Measurements from ENCODE around the gene CENPU. TPM values are rescaled to one million over a fixed set of nuclear protein-coding genes. Genes with fewer than 3 reads are reported as not detected.
"Not testable (repeated sequence)": the region's sequence is repeated elsewhere in the genome, so short reads cannot be mapped to it uniquely, and the experiment has no call there.

CENPU gene
- total RNA-seq, 1 donor = 4.6 TPM

DNA sequence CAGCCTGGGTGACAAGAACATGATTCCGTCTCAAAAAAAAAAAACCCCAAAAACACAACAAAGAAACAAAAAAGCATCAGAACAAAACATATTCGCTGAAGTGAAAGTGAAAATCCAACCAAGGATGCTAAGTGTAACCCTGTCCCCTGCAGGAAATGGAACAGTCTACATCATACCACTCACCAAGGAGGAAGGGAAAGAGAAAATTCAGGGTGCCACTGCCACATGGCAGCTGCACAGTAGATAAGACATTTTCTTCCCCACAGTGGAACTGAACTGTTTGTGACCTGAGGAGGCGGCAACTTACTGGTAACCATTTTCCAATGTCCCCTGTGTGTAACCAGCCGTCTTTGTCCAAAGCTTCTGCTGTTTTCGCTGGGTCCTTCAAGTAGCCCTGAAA, 28.2 kb upstream of the CENPU start:
- Histone ChIP-seq H3K4me1 (ENCODE audit: insufficient read depth, low read length) (peaks cover 10% of the 10 kb centered on the region), H3K4me3 (ENCODE audit: low read length) (no peak overlapping the region), H3K9me3 (ENCODE audit: low read depth, low read length) (no peaks in the 10 kb centered on the region), H3K27me3 (ENCODE audit: insufficient read depth, low read length) (no peaks in the 10 kb centered on the region)

DNA sequence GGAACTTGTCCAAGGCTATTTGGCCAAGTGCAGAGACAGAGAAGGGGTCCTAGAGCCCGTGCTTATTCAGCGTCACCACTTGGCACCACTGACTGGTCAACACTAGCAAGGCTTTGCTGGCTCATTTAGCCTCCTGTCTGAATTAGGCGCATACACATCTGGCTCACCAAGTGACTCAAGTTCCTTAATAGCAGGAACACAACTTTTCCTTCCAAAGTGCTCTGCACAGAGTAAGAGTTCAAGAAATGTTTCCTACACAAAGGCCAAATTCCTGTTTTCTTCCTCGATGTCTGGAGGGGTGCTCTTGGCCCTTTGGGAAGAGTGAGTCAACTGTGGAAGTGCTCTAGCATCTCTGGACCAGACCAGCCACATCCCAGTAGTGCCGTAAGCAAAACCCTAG, 26.8 kb upstream of the CENPU start:
- Histone ChIP-seq H3K9me3 (ENCODE audit: low read depth, low read length) (no peaks in the 10 kb centered on the region), H3K27me3 (ENCODE audit: insufficient read depth, low read length) (no peaks in the 10 kb centered on the region), H3K4me3 (ENCODE audit: low read length) (no peak overlapping the region), H3K4me1 (ENCODE audit: insufficient read depth, low read length) (peaks cover 10% of the 10 kb centered on the region)

DNA sequence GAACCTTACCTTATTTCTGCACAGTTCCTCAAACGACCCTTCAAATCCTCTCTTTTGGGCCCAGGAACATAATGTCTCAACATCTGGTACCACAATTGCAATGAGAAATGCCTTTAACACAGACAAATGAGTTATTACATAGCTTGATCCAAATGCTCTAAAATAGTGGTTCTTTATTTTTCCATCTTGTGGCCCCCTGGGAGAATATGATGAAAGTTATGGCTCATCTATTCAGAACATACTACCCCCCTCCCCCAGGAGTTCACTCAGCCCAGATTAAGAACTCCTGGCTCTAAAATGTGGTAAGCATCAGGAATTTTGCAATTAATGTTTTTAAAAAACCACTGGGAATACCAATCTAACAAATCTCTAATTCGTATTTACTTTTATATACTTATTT, 23.9 kb upstream of the CENPU start:
- Histone ChIP-seq H3K4me1 (ENCODE audit: insufficient read depth, low read length) (peaks cover 9% of the 10 kb centered on the region), H3K9me3 (ENCODE audit: low read depth, low read length) (no peaks in the 10 kb centered on the region), H3K27me3 (ENCODE audit: insufficient read depth, low read length) (no peaks in the 10 kb centered on the region), H3K4me3 (ENCODE audit: low read length) (no peak overlapping the region)

DNA sequence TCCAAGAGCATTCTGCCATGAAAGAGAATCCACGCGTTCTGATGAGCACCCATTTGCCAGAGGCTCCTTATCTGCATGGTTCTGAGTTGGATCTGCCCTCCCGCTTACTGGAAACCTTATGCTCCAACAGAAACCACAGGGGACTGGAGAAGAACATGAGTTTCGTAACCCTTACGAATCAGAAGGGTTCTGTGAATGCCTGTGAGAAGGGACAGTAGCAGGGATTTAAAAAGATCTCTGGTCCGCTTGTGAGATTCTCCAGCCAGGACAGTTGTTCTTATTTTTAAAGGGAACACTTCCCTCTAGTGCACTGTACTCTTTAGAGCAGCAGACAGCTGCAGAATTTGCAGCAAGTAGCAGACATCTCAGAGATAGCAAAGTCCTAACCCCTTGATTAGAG, 22.5 kb upstream of the CENPU start:
- H3K27me3 ChIP-seq (ENCODE audit: insufficient read depth, low read length) = no peaks in the 10 kb centered on the region
- H3K4me1 ChIP-seq (ENCODE audit: insufficient read depth, low read length) = no peaks in the 10 kb centered on the region
- no peaks in the 10 kb centered on the region for H3K9me3 ChIP-seq (ENCODE audit: low read depth, low read length)
- no peak overlapping the region for H3K4me3 ChIP-seq (ENCODE audit: low read length)

DNA sequence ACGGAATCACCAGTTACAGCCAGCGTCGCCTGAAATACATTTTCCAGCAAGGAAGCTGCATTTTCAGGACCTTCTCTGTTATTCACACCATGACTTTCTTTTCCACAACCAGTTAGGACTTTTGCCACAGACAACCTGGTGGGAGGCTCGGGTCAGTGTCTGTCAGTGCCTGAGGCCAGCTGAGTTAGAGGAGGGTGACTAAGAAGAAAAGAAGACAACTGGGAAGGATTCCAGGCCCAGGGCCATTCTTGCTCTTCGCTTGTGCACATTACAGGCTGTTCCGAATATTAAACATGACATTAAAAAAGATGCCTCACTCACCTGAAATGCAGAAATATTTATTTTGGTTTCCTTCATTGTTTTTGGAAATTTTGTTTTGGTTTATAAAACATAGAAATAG, 21.4 kb upstream of the CENPU start:
- Histone ChIP-seq H3K4me3 (ENCODE audit: low read length) (no peak overlapping the region), H3K9me3 (ENCODE audit: low read depth, low read length) (no peaks in the 10 kb centered on the region), H3K4me1 (ENCODE audit: insufficient read depth, low read length) (no peaks in the 10 kb centered on the region)

DNA sequence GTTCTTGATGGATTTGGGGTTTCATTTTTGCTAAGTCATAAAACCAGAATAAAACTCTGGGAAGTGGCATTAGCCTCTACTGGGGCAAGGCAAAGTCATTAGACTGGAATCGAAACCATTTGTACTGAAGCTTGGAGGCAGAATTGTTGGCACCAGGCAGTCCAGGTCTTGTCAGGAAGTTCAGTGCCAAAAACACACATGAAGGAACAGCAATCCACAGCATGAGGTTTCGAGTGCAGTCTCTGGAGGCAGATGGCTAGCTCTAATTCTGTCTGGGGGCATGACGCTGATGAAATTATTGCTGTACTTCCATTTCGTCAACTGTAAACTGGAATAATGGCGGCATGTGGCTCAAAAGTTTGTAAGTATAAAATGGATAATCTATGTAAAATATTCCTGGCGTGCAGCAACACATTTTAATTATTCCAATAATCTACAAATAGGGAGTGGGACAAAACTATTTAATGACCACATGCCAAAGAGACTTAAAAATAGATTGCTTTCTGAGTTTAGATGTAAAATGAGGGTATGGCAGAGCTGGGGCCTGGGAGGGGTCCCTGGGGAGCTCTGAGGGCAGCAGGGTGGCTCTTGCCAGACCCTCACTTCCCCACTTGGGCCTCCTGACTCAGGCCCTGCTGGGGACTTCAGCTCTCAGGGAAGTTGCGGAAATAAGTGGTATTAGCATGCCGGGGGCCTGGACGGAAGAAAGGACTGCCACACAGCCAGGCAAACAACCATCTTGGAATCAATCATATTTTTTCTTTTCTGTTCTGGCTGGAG, 18.8 kb upstream of the CENPU start:
- Histone ChIP-seq H3K27me3 (ENCODE audit: insufficient read depth, low read length) (no peaks in the 10 kb centered on the region), H3K9me3 (ENCODE audit: low read depth, low read length) (no peaks in the 10 kb centered on the region), H3K4me3 (ENCODE audit: low read length) (no peak overlapping the region), H3K4me1 (ENCODE audit: insufficient read depth, low read length) (peaks cover 9% of the 10 kb centered on the region)

More for the DNA sequence above, 21.4 kb upstream of the CENPU start:
- H3K27me3 ChIP-seq (ENCODE audit: insufficient read depth, low read length) = no peaks in the 10 kb centered on the region

DNA sequence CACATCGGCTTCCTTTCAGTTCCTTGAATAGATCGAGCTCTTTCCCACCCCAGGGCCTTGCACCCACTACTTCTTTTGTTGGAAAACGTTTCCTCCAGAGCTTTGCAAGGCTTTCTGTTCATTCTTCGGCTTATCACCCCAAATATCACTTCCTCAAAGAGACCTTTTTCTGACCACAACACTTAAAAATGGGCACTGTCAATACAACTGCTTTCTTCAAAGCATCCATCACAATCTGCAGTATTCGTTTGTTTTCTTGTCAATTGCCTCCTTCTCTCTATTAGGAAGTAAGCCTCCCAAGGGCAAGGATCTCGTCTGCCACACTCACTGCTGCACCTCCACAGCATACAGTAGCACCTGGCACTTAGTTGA, 17.7 kb upstream of the CENPU start:
- H3K9me3 ChIP-seq (ENCODE audit: low read depth, low read length) = no peaks in the 10 kb centered on the region
- H3K4me3 ChIP-seq (ENCODE audit: low read length) = no peak overlapping the region
- no peaks in the 10 kb centered on the region for H3K27me3 ChIP-seq (ENCODE audit: insufficient read depth, low read length)
- peaks cover 20% of the 10 kb centered on the region for H3K4me1 ChIP-seq (ENCODE audit: insufficient read depth, low read length)

DNA sequence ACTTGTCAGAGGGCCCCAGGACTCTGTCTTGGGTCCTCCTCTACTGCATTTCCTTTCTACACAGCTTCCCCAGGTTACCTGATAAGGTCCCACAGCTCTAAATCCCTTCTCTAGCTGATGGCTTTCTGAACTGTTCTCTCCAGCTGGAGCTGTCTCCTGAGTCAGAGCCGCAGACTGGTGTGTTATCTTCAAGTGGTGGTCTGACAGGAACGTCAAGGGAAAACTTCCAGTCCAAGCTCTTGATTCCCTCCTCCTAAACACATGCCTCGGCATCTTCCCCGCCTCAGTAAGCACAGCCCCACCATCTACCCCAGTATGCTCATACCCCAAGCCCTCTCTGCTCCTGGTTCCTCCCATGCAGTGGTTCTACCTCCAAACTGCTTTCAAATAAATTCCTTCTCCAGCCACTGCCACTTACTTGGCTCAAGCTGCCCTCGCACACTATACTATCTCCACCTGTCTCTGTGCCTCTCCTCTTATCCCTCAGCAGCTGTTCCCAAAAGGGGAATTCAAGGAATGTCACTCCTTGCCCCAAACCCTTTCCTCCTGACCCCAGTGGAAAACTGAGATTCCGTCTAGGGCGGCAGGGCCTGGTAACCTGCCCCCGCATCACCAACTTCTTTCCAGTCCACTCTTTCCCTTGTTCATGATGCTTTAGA, 17.2 kb upstream of the CENPU start:
- no peaks in the 10 kb centered on the region for H3K27me3 ChIP-seq (ENCODE audit: insufficient read depth, low read length)
- no peak overlapping the region for H3K4me3 ChIP-seq (ENCODE audit: low read length)
- H3K9me3 ChIP-seq (ENCODE audit: low read depth, low read length) = no peaks in the 10 kb centered on the region
- peaks cover 25% of the 10 kb centered on the region for H3K4me1 ChIP-seq (ENCODE audit: insufficient read depth, low read length)

DNA sequence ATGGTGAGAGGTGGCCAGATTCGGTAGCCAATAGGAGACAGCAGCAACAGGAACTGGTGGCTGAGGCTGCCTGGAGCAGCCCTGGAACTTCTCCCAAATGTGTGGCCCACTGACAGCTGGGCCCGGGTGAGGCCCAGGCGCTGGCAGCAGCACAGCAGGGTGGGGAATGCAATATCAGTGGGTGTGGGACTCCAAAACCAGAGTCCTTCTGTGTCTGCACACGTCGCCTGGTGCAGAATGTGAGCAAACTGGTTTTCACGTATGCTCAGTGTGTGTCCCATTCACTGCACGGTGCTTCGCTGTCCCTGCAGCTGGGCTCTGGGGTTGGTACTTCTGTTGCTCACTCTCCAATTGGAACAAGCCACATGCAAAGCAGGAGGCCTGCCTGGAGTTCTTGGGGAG, 14.4 kb upstream of the CENPU start:
- H3K4me3 ChIP-seq (ENCODE audit: low read length) = no peak overlapping the region
- no peaks in the 10 kb centered on the region for H3K27me3 ChIP-seq (ENCODE audit: insufficient read depth, low read length)
- no peaks in the 10 kb centered on the region for H3K9me3 ChIP-seq (ENCODE audit: low read depth, low read length)
- H3K4me1 ChIP-seq (ENCODE audit: insufficient read depth, low read length) = peaks cover 32% of the 10 kb centered on the region

DNA sequence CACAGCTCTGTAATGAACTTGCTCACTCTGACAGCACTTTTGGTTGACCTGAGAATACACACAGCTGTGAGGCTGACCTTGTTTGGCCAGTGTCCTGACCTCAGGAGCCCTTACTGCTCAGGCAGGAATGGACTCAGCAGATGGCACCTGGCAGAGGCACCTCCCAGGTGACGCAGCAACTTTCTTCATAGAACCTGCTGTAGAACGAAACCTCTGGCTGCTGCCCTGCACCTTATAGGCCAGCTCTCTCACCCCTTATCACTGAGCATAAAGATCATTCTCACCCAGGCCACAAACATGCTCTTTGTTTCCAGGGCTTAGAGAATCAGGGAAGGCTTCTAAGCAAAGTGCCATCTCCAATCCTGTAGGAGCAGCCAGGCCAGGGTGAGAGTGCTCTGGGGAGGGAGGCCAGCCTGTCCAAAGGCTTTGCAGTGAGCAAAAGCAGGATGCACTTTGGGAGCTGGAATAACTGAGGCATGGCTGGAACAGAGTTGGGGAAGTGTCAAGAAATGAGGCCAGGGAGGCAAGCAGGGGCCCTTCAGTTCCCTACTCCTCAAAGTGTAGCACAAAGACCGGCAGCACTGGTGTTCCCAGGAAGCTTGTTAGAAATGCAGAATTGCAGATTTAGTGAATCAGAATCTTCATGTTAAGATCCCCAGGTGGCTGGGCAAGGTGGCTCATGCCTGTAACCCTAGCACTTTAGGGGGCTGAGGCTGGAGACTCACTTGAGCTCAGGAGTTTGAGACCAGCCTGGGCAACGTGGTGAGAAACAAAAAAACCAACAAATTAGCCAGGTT, 13.3 kb upstream of the CENPU start:
- no peaks in the 10 kb centered on the region for H3K27me3 ChIP-seq (ENCODE audit: insufficient read depth, low read length)
- H3K4me3 ChIP-seq (ENCODE audit: low read length) = no peak overlapping the region
- peaks cover 32% of the 10 kb centered on the region for H3K4me1 ChIP-seq (ENCODE audit: insufficient read depth, low read length)
- H3K9me3 ChIP-seq (ENCODE audit: low read depth, low read length) = no peaks in the 10 kb centered on the region

DNA sequence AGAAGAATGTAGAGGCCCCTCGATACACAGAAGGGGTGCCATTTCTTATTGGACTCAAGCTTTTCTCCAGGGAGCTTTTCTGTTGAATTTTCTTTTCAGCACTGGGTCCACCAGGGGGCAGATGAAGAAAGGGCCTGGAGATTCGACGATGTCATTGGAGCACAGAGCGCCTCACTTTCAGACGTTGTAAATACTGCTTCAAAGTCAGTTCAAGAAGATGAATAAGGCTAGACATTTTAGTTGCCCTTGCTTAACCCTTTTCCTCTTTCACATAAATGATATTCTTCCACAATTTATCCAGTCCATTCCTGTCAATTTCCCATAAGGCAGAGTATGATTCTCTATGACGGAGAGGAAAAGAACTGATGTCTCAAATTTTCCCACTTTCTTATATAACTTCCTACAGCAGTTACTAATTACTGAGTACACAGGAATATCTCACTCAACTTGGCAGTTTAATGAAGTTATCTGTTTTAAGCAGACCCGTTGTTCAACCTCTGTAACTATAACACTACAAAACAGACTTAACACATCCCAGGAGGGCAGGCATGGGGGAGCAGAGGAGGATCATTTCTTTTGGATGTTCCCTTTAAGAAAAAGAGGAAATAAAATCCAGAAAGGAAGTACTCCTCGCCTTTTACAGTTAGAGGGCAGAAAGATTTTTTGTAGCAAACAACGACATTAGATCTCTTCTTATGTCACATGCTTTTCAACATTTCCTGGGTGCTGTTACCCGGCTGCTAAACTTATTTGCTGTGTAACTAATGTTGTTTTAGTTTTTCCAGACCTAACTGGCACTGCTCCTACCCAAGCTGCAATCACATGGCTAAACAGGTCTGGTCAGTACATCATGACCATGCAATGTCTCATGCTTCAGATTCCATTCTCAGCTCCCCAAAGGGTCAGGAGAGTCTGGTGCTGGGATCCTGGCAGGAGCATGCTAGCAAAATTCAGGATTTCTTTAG, 12.2 kb upstream of the CENPU start:
- no peaks in the 10 kb centered on the region for H3K9me3 ChIP-seq (ENCODE audit: low read depth, low read length)
- no peaks in the 10 kb centered on the region for H3K27me3 ChIP-seq (ENCODE audit: insufficient read depth, low read length)
- peaks cover 32% of the 10 kb centered on the region for H3K4me1 ChIP-seq (ENCODE audit: insufficient read depth, low read length)
- H3K4me3 ChIP-seq (ENCODE audit: low read length) = no peak overlapping the region

DNA sequence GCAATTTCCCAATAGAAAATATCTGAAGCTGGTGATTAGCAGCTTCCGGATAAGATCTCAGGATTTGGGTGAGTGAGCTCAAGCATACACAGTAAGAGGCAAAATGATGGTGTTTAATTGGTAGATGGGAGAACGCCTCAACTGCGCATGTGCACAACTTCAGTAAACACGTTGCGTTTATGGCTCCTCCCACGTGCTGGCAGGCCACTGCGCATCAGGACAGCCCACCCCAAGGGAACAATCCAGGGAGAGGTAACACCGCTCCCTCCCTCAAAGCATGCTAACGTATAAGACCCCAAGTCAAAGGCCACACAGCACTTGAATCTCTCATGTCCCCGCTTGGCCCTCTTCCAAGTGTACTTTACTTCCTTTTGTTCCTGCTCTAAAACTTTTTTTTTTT, 10.3 kb upstream of the CENPU start:
- H3K4me3 ChIP-seq (ENCODE audit: low read length) = no peak overlapping the region
- H3K9me3 ChIP-seq (ENCODE audit: low read depth, low read length) = no peaks in the 10 kb centered on the region
- H3K4me1 ChIP-seq (ENCODE audit: insufficient read depth, low read length) = peaks cover 44% of the 10 kb centered on the region
- no peaks in the 10 kb centered on the region for H3K27me3 ChIP-seq (ENCODE audit: insufficient read depth, low read length)

DNA sequence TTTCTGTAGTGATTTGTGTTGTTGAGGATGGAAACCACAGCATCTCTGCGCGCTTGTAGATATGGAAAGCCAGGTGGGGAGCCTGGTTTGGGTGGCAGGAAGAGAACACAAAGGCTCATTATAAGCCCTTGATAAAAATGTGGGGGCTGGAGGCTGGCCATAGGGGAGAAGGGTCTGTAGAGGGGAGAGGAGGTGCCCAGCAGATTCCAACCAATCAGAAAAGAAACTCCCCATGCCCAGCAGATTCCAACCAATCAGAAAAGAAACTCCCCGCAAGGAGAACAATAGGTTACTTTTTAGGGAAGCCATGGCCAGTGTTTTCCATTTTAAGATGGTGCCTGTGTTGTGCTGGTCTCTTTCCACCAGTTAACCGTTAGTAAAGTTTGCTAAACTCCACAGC, 9.8 kb upstream of the CENPU start:
- Histone ChIP-seq H3K27me3 (ENCODE audit: insufficient read depth, low read length) (no peaks in the 10 kb centered on the region), H3K4me1 (ENCODE audit: insufficient read depth, low read length) (peaks cover 49% of the 10 kb centered on the region), H3K9me3 (ENCODE audit: low read depth, low read length) (no peaks in the 10 kb centered on the region), H3K4me3 (ENCODE audit: low read length) (no peak overlapping the region)

DNA sequence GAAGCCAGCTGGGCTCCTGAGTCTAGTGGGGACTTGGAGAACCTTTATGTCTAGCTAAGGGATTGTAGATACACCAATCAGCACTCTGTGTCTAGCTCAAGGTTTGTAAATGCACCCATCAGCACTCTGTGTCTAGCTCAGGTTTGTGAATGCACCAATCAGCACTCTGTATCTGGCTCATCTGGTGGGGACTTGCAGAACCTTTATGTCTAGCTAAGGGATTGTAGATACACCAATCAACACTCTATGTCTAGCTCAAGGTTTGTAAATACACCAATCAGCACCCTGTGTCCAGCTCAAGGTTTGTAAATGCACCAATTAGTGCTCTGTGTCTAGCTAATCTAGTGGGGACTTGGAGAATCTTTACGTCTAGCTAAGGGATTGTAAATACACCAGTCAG, 7.8 kb upstream of the CENPU start:
- not testable (repeated sequence) for H3K9me3 ChIP-seq (ENCODE audit: low read depth, low read length); H3K27me3 ChIP-seq (ENCODE audit: insufficient read depth, low read length); H3K4me3 ChIP-seq (ENCODE audit: low read length)
- H3K4me1 ChIP-seq (ENCODE audit: insufficient read depth, low read length) = peaks cover 30% of the 10 kb centered on the region
